PFSK-1 (cell line): ENCODE results near the gene ZNF101.

Source experiments
- SIN3A ChIP-seq: IDR thresholded peaks from 2 replicates; pipeline ENCODE4 v1.6.1; 2012; ENCODE audit warnings: mild to moderate bottlenecking, low read length, moderate library complexity, borderline replicate concordance; ENCODE audit not compliant: insufficient read depth
- TAF1 ChIP-seq: IDR thresholded peaks from 2 replicates; pipeline ENCODE4 v1.6.1; 2012; ENCODE audit warnings: low read length, control low read depth, borderline replicate concordance; ENCODE audit not compliant: insufficient read depth
- TF ChIP-seq, protein P1 (sequence below), 2 experiments: IDR thresholded peaks; 2 replicates each; pipeline versions ENCODE4 v1.6.1 to v1.8.0; 2011 to 2012; ENCODE audit warnings: low read depth in 2 of 2, low read length in 2 of 2, control low read depth in 1 of 2, inconsistent platforms in 1 of 2, mild to moderate bottlenecking in 1 of 2, moderate library complexity in 1 of 2; ENCODE audit not compliant: insufficient read depth in 1 of 2

DNA sequence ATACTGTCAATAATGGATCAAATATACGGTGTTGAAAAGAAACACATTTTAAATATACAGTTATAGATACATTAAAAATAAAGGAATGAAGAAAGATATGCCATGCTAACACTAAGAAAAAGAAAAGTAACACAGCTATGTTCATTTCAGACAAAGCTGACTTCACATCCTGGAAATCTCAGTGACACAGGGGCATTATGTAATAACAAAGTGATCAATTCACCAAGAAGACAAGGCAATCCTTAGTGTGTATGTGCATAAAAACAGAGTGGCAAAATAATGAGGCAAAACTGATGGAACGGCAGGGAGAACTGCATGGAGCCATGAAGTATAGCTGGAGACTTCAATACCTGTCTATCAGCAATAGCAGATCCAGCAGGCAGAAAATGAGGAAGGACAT is 51.2 kb downstream of the ZNF101 start:
- TF ChIP-seq TAF1 (no peak), SIN3A (no peak)
- TF ChIP-seq, protein P1, sequence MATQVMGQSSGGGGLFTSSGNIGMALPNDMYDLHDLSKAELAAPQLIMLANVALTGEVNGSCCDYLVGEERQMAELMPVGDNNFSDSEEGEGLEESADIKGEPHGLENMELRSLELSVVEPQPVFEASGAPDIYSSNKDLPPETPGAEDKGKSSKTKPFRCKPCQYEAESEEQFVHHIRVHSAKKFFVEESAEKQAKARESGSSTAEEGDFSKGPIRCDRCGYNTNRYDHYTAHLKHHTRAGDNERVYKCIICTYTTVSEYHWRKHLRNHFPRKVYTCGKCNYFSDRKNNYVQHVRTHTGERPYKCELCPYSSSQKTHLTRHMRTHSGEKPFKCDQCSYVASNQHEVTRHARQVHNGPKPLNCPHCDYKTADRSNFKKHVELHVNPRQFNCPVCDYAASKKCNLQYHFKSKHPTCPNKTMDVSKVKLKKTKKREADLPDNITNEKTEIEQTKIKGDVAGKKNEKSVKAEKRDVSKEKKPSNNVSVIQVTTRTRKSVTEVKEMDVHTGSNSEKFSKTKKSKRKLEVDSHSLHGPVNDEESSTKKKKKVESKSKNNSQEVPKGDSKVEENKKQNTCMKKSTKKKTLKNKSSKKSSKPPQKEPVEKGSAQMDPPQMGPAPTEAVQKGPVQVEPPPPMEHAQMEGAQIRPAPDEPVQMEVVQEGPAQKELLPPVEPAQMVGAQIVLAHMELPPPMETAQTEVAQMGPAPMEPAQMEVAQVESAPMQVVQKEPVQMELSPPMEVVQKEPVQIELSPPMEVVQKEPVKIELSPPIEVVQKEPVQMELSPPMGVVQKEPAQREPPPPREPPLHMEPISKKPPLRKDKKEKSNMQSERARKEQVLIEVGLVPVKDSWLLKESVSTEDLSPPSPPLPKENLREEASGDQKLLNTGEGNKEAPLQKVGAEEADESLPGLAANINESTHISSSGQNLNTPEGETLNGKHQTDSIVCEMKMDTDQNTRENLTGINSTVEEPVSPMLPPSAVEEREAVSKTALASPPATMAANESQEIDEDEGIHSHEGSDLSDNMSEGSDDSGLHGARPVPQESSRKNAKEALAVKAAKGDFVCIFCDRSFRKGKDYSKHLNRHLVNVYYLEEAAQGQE (IDR thresholded peaks at IDR 0.05; ENCODE audit: insufficient read depth in 1 of 2, low read depth in 2 of 2, low read length in 2 of 2): no peak
